Gastrocnemius medialis (tissue), 4 donors: ENCODE measurements around the gene DIPK1C.

Experiments
- POLR2A ChIP-seq, 2 donors: fragments of 450-650 bp; IDR thresholded peaks; one replicate each; pipeline ENCODE4 v1.6.1; 2017; ENCODE audit warnings: antibody characterized with exemption in 2 of 2, mild to moderate bottlenecking in 2 of 2, moderate library complexity in 2 of 2
- TF ChIP-seq, protein P1 (sequence below), 5 experiments: fragments of 450-650 bp in 3 of 5; fragments of 200-600 bp in 2 of 5; sonication (generic) in 2 of 5; IDR thresholded peaks in 4 of 5; conservative IDR thresholded peaks in 1 of 5; 1 replicate in 4 of 5; 2 replicates in 1 of 5; pipeline ENCODE4 v1.5.1; 2016 to 2019; ENCODE audit warnings: antibody characterized with exemption in 5 of 5, mild to moderate bottlenecking in 3 of 5, moderate library complexity in 3 of 5

DNA sequence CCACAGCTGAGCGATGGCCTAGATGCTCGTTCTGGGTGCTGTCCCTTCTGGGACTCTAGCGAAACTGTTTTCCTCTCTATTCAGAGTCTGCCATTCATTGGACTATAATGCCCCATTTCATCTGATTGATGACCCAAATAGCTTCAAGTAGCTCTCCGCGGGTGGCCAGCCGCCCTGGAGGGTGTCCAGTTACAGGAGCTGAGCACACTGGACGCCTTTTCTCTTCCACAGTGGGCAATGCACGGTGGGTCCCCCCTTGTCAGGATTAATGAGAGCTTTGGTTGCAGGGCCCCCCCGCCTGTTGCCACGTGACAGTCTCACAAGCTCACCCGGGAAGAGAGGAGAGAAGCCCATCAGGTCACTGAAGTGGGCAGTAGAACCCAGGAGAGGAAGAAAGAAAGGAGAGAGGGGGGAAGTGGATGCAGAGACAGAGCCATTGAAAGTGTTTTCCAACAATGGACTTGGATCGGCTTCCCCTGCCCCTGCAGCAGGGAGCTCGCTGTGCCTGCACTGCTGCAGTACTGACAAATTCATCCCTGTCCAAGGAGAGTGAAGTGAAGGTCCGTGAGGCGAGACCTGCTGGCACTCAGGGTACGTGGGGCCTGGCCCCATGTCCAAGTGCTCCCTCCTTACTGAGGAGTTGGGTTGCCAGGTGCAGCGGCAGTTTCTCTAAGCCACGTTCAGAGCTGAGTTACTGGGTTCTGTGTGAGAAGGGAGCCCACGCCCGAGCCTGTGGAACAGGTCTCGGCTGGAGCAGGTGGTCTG, 44.8 kb downstream of the DIPK1C start:
- TF ChIP-seq, protein P1, sequence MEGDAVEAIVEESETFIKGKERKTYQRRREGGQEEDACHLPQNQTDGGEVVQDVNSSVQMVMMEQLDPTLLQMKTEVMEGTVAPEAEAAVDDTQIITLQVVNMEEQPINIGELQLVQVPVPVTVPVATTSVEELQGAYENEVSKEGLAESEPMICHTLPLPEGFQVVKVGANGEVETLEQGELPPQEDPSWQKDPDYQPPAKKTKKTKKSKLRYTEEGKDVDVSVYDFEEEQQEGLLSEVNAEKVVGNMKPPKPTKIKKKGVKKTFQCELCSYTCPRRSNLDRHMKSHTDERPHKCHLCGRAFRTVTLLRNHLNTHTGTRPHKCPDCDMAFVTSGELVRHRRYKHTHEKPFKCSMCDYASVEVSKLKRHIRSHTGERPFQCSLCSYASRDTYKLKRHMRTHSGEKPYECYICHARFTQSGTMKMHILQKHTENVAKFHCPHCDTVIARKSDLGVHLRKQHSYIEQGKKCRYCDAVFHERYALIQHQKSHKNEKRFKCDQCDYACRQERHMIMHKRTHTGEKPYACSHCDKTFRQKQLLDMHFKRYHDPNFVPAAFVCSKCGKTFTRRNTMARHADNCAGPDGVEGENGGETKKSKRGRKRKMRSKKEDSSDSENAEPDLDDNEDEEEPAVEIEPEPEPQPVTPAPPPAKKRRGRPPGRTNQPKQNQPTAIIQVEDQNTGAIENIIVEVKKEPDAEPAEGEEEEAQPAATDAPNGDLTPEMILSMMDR (IDR thresholded peaks at IDR 0.05 in 4 of 5, conservative IDR thresholded peaks at IDR 0.05 in 1 of 5): no peak
- TF ChIP-seq POLR2A (IDR thresholded peaks at IDR 0.05): no peak
